ELR (cell line): ENCODE measurements around the gene MAPKAPK3.

Experiments
- DNase-seq: peaks from one replicate; pipeline ENCODE4 v3.0.0-alpha.2; 2015; ENCODE audit warnings: low read depth

Gene MAPKAPK3

GRCh38 chr3:50617096-50617791 is at the start of gene MAPKAPK3:
Gene MAPKAPK3, plus strand, starts transcription at chr3:50617151. Its CDS starts 415 bp downstream, at chr3:50617566.
- peak; percentile 30 for DNase-seq

DNA sequence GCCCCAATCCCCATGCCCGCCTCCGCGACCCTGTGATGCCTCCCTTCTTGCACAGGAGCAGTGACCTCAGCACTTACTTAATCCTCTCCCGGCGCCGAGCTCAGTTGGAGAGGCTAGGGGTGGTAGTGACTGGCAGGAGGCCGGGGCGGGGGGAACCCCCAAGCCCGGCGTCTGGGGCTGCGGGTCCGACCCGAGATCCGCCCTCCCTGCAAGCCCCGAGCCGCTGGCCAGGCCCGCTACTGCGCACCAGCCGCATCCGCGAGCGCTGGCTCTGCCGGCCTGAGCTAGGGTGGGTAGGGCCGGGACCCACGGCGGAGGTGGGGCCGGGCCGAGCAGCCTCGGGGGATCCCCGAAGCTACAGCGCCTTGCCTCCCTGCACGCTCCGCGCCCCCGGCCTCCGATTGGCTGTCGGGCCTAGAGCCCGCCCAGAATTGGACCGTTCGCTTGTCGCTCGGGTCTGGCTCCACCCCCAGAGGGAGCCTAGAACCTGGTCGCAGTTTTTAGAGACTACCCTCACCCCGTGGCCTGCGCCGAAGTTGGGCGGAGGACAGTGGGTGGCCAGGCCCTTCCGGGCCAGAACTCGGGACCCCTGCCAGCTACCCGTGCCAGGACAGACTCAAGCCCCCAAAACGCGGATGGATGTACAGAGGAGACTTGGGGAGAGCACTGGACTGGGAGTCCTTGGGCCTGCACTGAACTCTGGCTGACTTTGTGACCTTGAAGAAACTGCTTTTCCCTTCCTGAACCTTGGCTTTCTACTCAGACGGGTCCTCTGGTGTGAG is 49.4 kb upstream of the MAPKAPK3 start, which contains the start of gene C3orf18:
TSS of gene C3orf18 (minus strand) at position 362 of the 782 bp plus-strand sequence. CDS start 2,048 bp downstream, outside the sequence.
- DNase-seq: peak; percentile 90

DNA sequence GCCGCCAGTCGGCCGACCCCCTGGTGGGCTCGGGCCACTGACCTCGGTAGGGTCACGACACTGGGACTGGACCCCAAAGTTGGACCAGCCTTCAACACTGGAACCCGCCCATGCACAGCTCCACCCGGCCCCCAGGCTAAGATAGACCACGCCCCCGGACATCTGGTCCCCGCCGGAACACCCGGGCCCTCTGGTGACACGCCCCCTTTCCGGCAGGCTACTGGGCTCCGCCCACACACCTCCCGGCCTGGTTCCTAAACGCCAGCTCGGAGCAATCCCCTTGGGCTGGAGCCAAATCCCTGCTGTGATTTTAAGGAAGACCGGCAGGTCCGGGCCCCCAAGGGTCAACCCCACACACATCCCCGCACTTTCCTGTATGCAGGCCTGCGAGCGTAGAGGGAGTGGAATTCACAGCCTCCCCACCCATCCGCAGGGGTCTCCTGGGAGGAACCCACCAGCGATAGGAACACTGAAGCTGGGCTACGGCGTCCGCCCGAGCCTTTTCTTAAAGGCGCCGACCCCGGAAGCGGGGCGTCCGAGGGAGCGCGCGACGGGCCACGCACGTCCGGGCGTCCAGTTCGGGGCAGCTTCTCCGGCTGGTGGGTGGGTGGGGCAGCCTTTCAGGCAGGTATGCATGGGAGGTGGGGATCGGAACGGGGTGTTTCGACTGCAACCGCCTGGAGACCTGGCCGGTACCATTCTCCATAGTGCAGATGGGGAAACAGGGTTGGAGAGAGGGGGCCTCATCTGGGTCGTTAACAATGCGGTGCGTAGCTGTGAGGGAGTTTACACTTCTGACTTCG is 47.8 kb upstream of the MAPKAPK3 start, which contains the start of gene HEMK1:
TSS of gene HEMK1 (plus strand) at position 576 of the 803 bp plus-strand sequence. CDS start 1,583 bp downstream, outside the sequence.
- peak; percentile 96 for DNase-seq

GRCh38 chr3:50570508-50571279 is 46.3 kb upstream of the MAPKAPK3 start:
- no peak for DNase-seq

GRCh38 chr3:50571486-50571885 is 45.5 kb upstream of the MAPKAPK3 start:
- no peak for DNase-seq

- DNase-seq: peak; percentile 62
Measured at GRCh38 chr3:50572158-50572557, 44.8 kb upstream of the MAPKAPK3 start.

DNA sequence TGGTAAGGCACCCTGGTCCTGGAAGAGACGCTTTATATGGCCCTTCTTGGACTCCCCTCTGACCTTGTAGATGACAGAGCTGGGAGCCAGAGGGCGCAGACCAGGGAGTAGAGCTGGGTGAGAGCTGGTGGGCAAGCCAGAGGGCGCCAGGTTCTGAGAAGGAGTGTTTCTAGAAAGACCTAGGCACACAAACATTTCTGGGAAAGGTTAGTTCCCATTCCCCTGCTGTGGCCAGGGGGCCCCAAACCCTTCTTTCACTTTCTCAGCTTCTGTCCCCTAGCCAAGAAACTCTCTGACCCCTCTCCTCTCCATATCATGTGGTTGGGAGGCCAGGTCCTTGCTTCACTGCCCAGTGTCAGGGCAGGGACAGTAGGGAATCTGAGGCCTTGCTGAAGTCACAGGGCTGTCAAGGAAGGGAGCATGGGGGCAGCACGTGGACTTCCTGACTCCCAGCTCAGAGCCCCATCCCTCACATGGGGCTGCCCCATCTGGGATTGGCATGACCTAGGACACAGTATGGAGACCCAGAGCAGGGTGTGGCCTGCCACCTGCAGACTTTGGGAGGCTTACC is 44.1 kb upstream of the MAPKAPK3 start:
- no peak for DNase-seq

DNA sequence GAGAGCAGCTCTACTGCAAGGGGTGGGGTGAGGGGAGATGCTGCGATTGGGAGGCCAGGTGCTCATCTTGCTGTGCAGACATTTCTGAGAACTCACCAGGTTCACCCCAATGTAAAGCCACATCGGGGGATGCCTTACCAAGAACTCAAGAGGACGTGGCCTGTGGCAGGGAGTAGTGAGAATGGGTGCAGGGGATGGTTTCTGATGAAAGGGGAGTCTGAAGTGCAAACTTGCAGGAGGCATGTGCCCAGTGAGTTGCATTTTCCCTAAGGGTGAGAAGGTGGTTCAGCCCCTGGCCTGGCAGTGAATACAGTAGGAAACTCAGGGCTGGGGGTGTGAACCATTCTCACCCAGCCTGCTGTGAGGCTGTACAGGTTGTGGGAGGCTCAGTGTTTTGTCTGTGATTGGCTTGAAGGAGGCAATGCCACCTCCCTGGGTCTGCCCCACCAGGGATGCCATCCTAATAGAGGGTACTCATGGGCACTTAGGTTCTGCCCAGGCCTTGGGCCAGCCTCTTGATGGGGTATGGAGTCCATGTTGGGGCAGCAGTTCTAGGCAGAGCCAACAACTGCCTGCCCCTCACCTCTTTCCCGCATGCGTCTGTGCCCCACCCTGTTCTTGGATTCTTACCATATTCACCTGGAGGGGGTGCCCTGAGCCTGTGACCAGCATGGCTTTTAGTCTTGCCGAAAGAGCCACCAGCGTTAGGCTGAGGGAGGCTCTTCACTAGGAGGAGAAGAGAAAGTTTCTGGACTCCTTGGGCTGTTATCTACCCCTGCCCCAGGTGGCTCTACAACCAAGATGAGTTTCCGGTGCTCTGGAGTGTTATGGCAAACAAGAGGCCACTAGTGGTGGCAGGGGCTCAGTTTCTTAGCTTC is 43.1 kb upstream of the MAPKAPK3 start:
- DNase-seq: no peak

- no peak for DNase-seq
Measured at GRCh38 chr3:50574444-50574831, 42.5 kb upstream of the MAPKAPK3 start.

GRCh38 chr3:50575372-50575771 is 41.6 kb upstream of the MAPKAPK3 start:
- DNase-seq: peak; percentile 46

DNA sequence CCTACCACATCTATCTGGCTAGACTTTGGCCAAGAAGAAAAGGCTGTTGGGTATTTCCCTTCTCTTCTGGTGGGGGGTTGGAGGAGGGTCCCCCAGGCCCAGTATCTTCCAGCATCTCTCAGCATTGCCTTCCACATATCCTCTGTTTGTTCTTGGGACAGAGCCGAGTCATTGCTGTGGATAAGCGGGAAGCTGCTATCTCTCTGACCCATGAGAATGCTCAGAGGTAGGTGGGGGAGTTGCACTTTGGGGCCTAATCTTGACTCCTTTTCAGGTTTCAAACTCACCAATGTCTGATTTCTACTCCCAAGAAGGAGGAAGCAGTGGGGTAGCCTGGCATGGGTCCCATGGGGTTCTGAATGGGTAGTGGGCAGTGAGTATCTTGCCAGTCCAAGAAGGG is 39.6 kb upstream of the MAPKAPK3 start:
- no peak for DNase-seq

DNA sequence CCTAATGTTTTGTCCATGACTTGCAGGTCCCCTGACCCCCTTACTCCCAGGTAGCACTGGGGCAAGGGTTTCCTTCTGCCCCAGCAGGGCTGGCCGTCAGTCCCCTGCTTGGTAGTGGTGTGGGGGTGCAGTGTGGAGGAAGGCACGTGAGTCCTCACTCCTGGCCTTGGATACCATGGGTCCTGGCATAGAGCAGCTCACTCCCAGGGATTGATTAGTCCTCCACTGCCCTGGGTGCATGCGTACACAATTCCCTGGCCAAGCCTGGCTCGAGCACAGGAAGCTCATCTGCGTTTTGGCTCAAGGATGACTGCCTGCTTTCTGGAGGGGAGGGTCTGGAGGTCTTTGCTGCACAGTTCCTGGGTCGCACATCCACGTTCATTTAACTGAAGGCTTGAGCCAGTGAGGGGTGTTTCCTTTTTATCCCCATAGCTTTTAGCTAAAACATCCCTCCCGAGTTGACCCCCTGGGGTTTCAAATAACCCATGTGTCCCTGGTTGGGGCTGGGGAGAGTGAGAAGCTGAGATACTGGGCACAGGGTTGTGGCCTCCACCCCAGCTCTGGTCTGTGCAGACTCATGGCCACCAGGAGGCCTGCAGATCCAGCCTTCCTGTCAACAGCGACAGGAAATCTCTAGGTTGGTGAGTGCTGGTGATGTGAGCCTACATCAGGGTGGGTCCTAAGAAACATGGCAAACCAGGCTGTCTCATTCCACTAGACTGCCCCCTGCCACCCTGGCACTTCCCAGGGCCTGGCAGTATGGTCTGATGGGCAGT is 36.1 kb upstream of the MAPKAPK3 start:
- no peak for DNase-seq

- DNase-seq: no peak
Measured at GRCh38 chr3:50581459-50581842, 35.5 kb upstream of the MAPKAPK3 start.

- DNase-seq: no peak
Measured at GRCh38 chr3:50582083-50582482, 34.9 kb upstream of the MAPKAPK3 start.

- no peak for DNase-seq
Measured at GRCh38 chr3:50583897-50584296, 33.1 kb upstream of the MAPKAPK3 start.

GRCh38 chr3:50584391-50584790 is 32.6 kb upstream of the MAPKAPK3 start:
- no peak for DNase-seq

DNA sequence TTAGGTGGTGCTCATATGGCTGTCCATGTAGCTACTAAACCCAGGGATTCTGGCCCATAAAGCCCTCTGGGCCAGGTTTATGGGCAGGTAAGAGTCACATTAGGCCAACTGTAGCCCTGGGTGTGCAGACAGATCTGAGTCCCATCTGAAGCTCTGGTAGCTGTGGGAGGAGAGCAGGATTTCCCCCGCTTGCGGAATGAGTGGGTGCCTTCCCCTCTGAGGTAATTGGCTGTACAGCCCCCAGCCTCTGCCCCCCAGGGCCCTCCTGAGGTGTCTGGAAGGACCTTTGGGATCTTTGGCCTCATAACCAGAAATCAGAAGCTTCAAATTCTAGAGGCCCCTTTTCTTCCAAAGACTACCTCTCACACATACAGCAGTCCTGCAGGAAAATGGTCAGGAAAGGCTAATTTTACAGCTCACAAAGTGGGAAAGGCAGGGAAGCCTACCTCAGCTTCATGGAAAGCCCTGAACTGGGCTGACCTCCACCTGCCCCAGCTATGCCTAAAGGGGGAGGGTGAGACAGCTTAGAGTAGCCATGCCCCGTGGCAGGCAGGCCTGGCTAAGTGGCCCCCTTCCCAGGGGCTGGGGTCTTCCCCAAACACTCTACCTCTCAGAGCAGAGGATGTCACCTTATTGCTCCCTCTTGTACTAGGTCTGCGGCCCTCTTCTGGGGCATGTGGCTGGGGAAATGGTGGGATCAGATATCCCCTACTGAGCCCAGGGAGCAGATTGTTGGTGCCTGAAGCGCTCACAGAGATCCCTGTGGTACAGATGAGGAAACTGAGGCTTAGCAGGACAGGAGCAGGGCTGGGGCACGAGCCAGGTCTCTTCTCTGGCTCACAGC is 30.8 kb upstream of the MAPKAPK3 start:
- no peak for DNase-seq

- DNase-seq: no peak
Measured at GRCh38 chr3:50586763-50587070, 30.2 kb upstream of the MAPKAPK3 start.

GRCh38 chr3:50587373-50587772 is 29.6 kb upstream of the MAPKAPK3 start:
- peak; percentile 18 for DNase-seq
